SK-N-DZ (cell line): Measurements from ENCODE around the gene SUPT20H. TPM values are rescaled to one million over a fixed set of nuclear protein-coding genes. Genes with fewer than 3 reads are reported as not detected.

ENCODE experiments used
- DNase-seq: peaks from one replicate; pipeline ENCODE4 v3.0.0-alpha.2; 2015; ENCODE audit warnings: low spot score
- polyA plus RNA-seq, 2 experiments: library from polyadenylated mRNA; depleted of rRNA; stranded (reverse); fragments of >200 nt; gene quantifications; 2 replicates each; pipeline ENCODE4 v1.2.3, GENCODE V29; 2014

SUPT20H gene
- 38.1 and 43.7 TPM in 2 replicates for polyA plus RNA-seq (2014; cell fraction: cytosol; rRNA removed)
- polyA plus RNA-seq (2014; cell fraction: nucleus; rRNA removed), result 63.3 and 80.6 TPM in 2 replicates

- peak; percentile 90 for DNase-seq
Observed at GRCh38 chr13:37058910-37059847, at the start of gene SUPT20H. Gene SUPT20H (minus strand): TSS chr13:37059688. CDS start chr13:37051490, 8,198 bp downstream.

- DNase-seq, result peak; percentile 17
Observed at GRCh38 chr13:37109051-37109678, 49.7 kb upstream of the SUPT20H start.

GRCh38 chr13:37107868-37108267, 48.4 kb upstream of the SUPT20H start:
- no peak for DNase-seq

GRCh38 chr13:37107456-37107855, 48.0 kb upstream of the SUPT20H start:
- DNase-seq, result no peak

GRCh38 chr13:37106642-37107041, 47.2 kb upstream of the SUPT20H start:
- DNase-seq, result no peak

GRCh38 chr13:37105251-37105714, 45.8 kb upstream of the SUPT20H start, which contains the start of gene CSNK1A1L:
Gene CSNK1A1L (minus strand): TSS chr13:37105664. CDS start chr13:37105256, 408 bp downstream.
- no peak for DNase-seq

GRCh38 chr13:37102896-37103295, 43.4 kb upstream of the SUPT20H start:
- no peak for DNase-seq

- DNase-seq, result no peak
Observed at GRCh38 chr13:37101201-37101600, 41.7 kb upstream of the SUPT20H start.

- no peak for DNase-seq
Observed at GRCh38 chr13:37100731-37101130, 41.2 kb upstream of the SUPT20H start.

GRCh38 chr13:37097076-37097475, 37.6 kb upstream of the SUPT20H start:
- DNase-seq, result no peak

- DNase-seq, result no peak
Observed at GRCh38 chr13:37094840-37095239, 35.4 kb upstream of the SUPT20H start.

GRCh38 chr13:37094099-37094498, 34.6 kb upstream of the SUPT20H start:
- DNase-seq, result no peak

- DNase-seq, result no peak
Observed at GRCh38 chr13:37091835-37092234, 32.3 kb upstream of the SUPT20H start.

- no peak for DNase-seq
Observed at GRCh38 chr13:37090912-37091311, 31.4 kb upstream of the SUPT20H start.

- DNase-seq, result no peak
Observed at GRCh38 chr13:37089495-37089894, 30.0 kb upstream of the SUPT20H start.

GRCh38 chr13:37087486-37087885, 28.0 kb upstream of the SUPT20H start:
- no peak for DNase-seq

- no peak for DNase-seq
Observed at GRCh38 chr13:37085606-37086005, 26.1 kb upstream of the SUPT20H start.

GRCh38 chr13:37076818-37077217, 17.3 kb upstream of the SUPT20H start:
- no peak for DNase-seq

- DNase-seq, result no peak
Observed at GRCh38 chr13:37075164-37075563, 15.7 kb upstream of the SUPT20H start.

- DNase-seq, result no peak
Observed at GRCh38 chr13:37074703-37075102, 15.2 kb upstream of the SUPT20H start.

GRCh38 chr13:37072024-37072423, 12.5 kb upstream of the SUPT20H start:
- no peak for DNase-seq

GRCh38 chr13:37070956-37071355, 11.5 kb upstream of the SUPT20H start:
- no peak for DNase-seq
